ENCODE measurements around the gene GDF2. TPM values are rescaled to one million over a fixed set of nuclear protein-coding genes. Genes with fewer than 3 reads are reported as not detected.

Gene GDF2
- total and polyA plus RNA-seq, 3 donors from 2014 or later: 0.19 to 0.39 TPM; not detected in 1

DNA sequence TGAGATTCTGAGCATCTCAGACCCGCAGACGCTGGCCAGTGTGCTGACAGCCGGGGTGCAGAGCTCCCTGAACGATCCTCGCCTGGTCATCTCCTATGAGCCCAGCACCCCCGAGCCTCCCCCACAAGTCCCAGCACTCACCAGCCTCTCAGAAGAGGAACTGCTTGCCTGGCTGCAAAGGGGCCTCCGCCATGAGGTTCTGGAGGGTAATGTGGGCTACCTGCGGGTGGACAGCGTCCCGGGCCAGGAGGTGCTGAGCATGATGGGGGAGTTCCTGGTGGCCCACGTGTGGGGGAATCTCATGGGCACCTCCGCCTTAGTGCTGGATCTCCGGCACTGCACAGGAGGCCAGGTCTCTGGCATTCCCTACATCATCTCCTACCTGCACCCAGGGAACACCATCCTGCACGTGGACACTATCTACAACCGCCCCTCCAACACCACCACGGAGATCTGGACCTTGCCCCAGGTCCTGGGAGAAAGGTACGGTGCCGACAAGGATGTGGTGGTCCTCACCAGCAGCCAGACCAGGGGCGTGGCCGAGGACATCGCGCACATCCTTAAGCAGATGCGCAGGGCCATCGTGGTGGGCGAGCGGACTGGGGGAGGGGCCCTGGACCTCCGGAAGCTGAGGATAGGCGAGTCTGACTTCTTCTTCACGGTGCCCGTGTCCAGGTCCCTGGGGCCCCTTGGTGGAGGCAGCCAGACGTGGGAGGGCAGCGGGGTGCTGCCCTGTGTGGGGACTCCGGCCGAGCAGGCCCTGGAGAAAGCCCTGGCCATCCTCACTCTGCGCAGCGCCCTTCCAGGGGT lies 26.6 kb downstream of the GDF2 start:
- Histone ChIP-seq H3K36me3 (ENCODE audit: low read depth, missing control alignments) (no peaks in the 10 kb centered on the region), H3K27ac (no peak overlapping the region), H3K4me1 (no peaks in the 10 kb centered on the region), H3K9me3 (no peaks in the 10 kb centered on the region), H3K4me3 (no peak overlapping the region), H3K27me3 (no peaks in the 10 kb centered on the region)
- DNase-seq: no peak
- intact Hi-C loops (cut with DNase I; ENCODE audit: low total_unique reads): no loop called here
- WGBS, 2 donors: 88 to 97% methylated on average over 7 to 36 of the region's 36 CpGs
- no peak for TF ChIP-seq POLR2A (IDR thresholded peaks at IDR 0.05)
- TF ChIP-seq, protein P1, sequence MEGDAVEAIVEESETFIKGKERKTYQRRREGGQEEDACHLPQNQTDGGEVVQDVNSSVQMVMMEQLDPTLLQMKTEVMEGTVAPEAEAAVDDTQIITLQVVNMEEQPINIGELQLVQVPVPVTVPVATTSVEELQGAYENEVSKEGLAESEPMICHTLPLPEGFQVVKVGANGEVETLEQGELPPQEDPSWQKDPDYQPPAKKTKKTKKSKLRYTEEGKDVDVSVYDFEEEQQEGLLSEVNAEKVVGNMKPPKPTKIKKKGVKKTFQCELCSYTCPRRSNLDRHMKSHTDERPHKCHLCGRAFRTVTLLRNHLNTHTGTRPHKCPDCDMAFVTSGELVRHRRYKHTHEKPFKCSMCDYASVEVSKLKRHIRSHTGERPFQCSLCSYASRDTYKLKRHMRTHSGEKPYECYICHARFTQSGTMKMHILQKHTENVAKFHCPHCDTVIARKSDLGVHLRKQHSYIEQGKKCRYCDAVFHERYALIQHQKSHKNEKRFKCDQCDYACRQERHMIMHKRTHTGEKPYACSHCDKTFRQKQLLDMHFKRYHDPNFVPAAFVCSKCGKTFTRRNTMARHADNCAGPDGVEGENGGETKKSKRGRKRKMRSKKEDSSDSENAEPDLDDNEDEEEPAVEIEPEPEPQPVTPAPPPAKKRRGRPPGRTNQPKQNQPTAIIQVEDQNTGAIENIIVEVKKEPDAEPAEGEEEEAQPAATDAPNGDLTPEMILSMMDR (IDR thresholded peaks at IDR 0.05): no peak

DNA sequence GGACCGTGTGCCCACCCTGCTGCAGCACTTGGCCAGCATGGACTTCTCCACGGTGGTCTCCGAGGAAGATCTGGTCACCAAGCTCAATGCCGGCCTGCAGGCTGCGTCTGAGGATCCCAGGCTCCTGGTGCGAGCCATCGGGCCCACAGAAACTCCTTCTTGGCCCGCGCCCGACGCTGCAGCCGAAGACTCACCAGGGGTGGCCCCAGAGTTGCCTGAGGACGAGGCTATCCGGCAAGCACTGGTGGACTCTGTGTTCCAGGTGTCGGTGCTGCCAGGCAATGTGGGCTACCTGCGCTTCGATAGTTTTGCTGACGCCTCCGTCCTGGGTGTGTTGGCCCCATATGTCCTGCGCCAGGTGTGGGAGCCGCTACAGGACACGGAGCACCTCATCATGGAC lies 27.3 kb downstream of the GDF2 start:
- 80 to 93% methylated on average over 3 to 20 of the region's 22 CpGs for WGBS, 2 donors
- Histone ChIP-seq H3K4me3 (no peak overlapping the region), H3K27ac (no peak overlapping the region), H3K4me1 (no peaks in the 10 kb centered on the region), H3K9me3 (no peaks in the 10 kb centered on the region), H3K36me3 (ENCODE audit: low read depth, missing control alignments) (no peaks in the 10 kb centered on the region), H3K27me3 (no peaks in the 10 kb centered on the region)
- intact Hi-C loops (cut with DNase I; ENCODE audit: low total_unique reads): no loop called here
- TF ChIP-seq, protein P1 (IDR thresholded peaks at IDR 0.05): no peak
- no peak for TF ChIP-seq POLR2A (IDR thresholded peaks at IDR 0.05)
- no peak for DNase-seq

DNA sequence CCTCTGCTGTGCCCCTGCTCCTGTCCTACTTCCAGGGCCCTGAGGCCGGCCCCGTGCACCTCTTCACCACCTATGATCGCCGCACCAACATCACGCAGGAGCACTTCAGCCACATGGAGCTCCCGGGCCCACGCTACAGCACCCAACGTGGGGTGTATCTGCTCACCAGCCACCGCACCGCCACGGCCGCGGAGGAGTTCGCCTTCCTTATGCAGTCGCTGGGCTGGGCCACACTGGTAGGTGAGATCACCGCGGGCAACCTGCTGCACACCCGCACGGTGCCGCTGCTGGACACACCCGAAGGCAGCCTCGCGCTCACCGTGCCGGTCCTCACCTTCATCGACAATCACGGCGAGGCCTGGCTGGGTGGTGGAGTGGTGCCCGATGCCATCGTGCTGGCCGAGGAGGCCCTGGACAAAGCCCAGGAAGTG lies 27.7 kb downstream of the GDF2 start:
- no peaks in the 10 kb centered on the region for H3K36me3 ChIP-seq (ENCODE audit: low read depth, missing control alignments)
- WGBS, 2 donors: 88 to 94% methylated on average over 17 to 31 of the region's 31 CpGs
- DNase-seq: no peak
- H3K27me3 ChIP-seq: no peaks in the 10 kb centered on the region
- TF ChIP-seq POLR2A (IDR thresholded peaks at IDR 0.05): no peak
- TF ChIP-seq, protein P1 (IDR thresholded peaks at IDR 0.05): no peak
- H3K27ac ChIP-seq: no peak overlapping the region
- H3K4me3 ChIP-seq: no peak overlapping the region
- no peaks in the 10 kb centered on the region for H3K9me3 ChIP-seq
- H3K4me1 ChIP-seq: no peaks in the 10 kb centered on the region
- intact Hi-C loops (cut with DNase I; ENCODE audit: low total_unique reads): no loop called here

DNA sequence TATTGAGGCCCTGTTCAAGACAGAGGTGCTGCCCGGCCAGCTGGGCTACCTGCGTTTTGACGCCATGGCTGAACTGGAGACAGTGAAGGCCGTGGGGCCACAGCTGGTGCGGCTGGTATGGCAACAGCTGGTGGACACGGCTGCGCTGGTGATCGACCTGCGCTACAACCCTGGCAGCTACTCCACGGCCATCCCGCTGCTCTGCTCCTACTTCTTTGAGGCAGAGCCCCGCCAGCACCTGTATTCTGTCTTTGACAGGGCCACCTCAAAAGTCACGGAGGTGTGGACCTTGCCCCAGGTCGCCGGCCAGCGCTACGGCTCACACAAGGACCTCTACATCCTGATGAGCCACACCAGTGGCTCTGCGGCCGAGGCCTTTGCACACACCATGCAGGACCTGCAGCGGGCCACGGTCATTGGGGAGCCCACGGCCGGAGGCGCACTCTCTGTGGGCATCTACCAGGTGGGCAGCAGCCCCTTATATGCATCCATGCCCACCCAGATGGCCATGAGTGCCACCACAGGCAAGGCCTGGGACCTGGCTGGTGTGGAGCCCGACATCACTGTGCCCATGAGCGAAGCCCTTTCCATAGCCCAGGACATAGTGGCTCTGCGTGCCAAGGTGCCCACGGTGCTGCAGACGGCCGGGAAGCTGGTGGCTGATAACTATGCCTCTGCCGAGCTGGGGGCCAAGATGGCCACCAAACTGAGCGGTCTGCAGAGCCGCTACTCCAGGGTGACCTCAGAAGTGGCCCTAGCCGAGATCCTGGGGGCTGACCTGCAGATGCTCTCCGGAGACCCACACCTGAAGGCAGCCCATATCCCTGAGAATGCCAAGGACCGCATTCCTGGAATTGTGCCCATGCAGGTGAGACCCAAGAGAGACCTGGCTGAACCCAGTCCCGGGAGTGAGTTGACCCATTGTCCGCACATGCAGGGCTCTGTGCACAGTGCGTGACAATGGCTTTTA lies 28.7 kb downstream of the GDF2 start:
- no peak overlapping the region for H3K27ac ChIP-seq
- no peaks in the 10 kb centered on the region for H3K36me3 ChIP-seq (ENCODE audit: low read depth, missing control alignments)
- intact Hi-C loops (cut with DNase I; ENCODE audit: low total_unique reads): no loop called here
- no peaks in the 10 kb centered on the region for H3K9me3 ChIP-seq
- no peak overlapping the region for H3K4me3 ChIP-seq
- H3K27me3 ChIP-seq: no peaks in the 10 kb centered on the region
- DNase-seq: no peak
- WGBS, 2 donors: 93 to 96% methylated on average over 20 to 39 of the region's 39 CpGs
- no peaks in the 10 kb centered on the region for H3K4me1 ChIP-seq
- TF ChIP-seq, protein P1 (IDR thresholded peaks at IDR 0.05): no peak
- TF ChIP-seq POLR2A (IDR thresholded peaks at IDR 0.05): no peak

Data from testis (tissue), 3 donors.